ENCODE results near the gene TMC2. TPM values are rescaled to one million over a fixed set of nuclear protein-coding genes. Genes with fewer than 3 reads are reported as not detected.

TMC2 gene
- total and polyA plus RNA-seq, 7 experiments from 2014 or later = 0.15 TPM; not detected in 6

- Mint-ChIP-seq H3K4me3 (no peak overlapping the region), H3K27me3 (peaks cover 28 to 64% (median 45%) of the 10 kb centered on the region in 5 donors), H3K9me3 (no peaks in the 10 kb centered on the region), H3K4me1 (no peaks in the 10 kb centered on the region), H3K36me3 (no peaks in the 10 kb centered on the region), H3K27ac (no peak overlapping the region)
- H3K4me1 ChIP-seq (ENCODE audit: control insufficient read depth in 2 of 2, insufficient read depth in 2 of 2, low read length in 2 of 2) = no peaks in the 10 kb centered on the region
- DNase-seq (no peak), ATAC-seq (no peak)
- H3K27me3 ChIP-seq (ENCODE audit: control insufficient read depth in 2 of 2, insufficient read depth in 2 of 2, low read length in 2 of 2) = no peaks in the 10 kb centered on the region
- intact Hi-C loops (cut with micrococcal nuclease) = no loop called here
- POLR2A ChIA-PET = interaction anchor here (0.5 kb wide), 1 partner anchor 63 kb away, joined by 3 read pairs; no protein-coding TSS in a partner anchor
- H3K36me3 ChIP-seq (ENCODE audit: control insufficient read depth in 2 of 3, insufficient read depth in 3 of 3, low read length in 3 of 3) = no peaks in the 10 kb centered on the region
- H3K27ac ChIP-seq (ENCODE audit: low read depth, low read length) = no peak overlapping the region
- CTCF ChIA-PET = interaction anchor here (0.7 kb wide), 1 partner anchor 678 kb away, joined by 4 read pairs; no protein-coding TSS in a partner anchor
- H3K4me3 ChIP-seq (ENCODE audit: low read length) = no peak overlapping the region
- no peaks in the 10 kb centered on the region for H3K9me3 ChIP-seq (ENCODE audit: control insufficient read depth in 2 of 3, low read length in 3 of 3)
Measured at GRCh38 chr20:2541940-2542339, 5.6 kb downstream of the TMC2 start.

- H3K27ac Mint-ChIP-seq = no peak overlapping the region
- intact Hi-C loops (cut with micrococcal nuclease) = no loop called here
- Histone ChIP-seq H3K36me3 (ENCODE audit: control insufficient read depth in 2 of 3, insufficient read depth in 3 of 3, low read length in 3 of 3) (no peaks in the 10 kb centered on the region), H3K4me1 (ENCODE audit: control insufficient read depth in 2 of 2, insufficient read depth in 2 of 2, low read length in 2 of 2) (no peaks in the 10 kb centered on the region), H3K27ac (ENCODE audit: low read depth, low read length) (no peak overlapping the region), H3K4me3 (ENCODE audit: low read length) (no peak overlapping the region), H3K9me3 (ENCODE audit: control insufficient read depth in 2 of 3, low read length in 3 of 3) (no peaks in the 10 kb centered on the region), H3K27me3 (ENCODE audit: control insufficient read depth in 2 of 2, insufficient read depth in 2 of 2, low read length in 2 of 2) (no peaks in the 10 kb centered on the region)
- CTCF ChIA-PET = no interaction called here
- DNase-seq = no peak
- no peak overlapping the region for H3K4me3 Mint-ChIP-seq
- no peaks in the 10 kb centered on the region for H3K4me1 Mint-ChIP-seq
- H3K9me3 Mint-ChIP-seq = no peaks in the 10 kb centered on the region
- POLR2A ChIA-PET = interaction anchor here (0.5 kb wide), 1 partner anchor 63 kb away, joined by 3 read pairs; no protein-coding TSS in a partner anchor
- no peak for ATAC-seq
- H3K36me3 Mint-ChIP-seq = no peaks in the 10 kb centered on the region
- H3K27me3 Mint-ChIP-seq = peaks cover 24 to 60% (median 45%) of the 10 kb centered on the region in 5 donors
Measured at GRCh38 chr20:2542361-2542760, 6.0 kb downstream of the TMC2 start.

- Histone ChIP-seq H3K4me3 (ENCODE audit: low read length) (no peak overlapping the region), H3K27ac (ENCODE audit: low read depth, low read length) (no peak overlapping the region), H3K36me3 (ENCODE audit: control insufficient read depth in 2 of 3, insufficient read depth in 3 of 3, low read length in 3 of 3) (no peaks in the 10 kb centered on the region), H3K9me3 (ENCODE audit: control insufficient read depth in 2 of 3, low read length in 3 of 3) (no peaks in the 10 kb centered on the region), H3K27me3 (ENCODE audit: control insufficient read depth in 2 of 2, insufficient read depth in 2 of 2, low read length in 2 of 2) (no peaks in the 10 kb centered on the region), H3K4me1 (ENCODE audit: control insufficient read depth in 2 of 2, insufficient read depth in 2 of 2, low read length in 2 of 2) (no peaks in the 10 kb centered on the region)
- ATAC-seq (no peak), DNase-seq (no peak)
- CTCF ChIA-PET = no interaction called here
- Mint-ChIP-seq H3K36me3 (no peaks in the 10 kb centered on the region), H3K27ac (no peak overlapping the region), H3K4me3 (no peak overlapping the region), H3K9me3 (no peaks in the 10 kb centered on the region), H3K4me1 (no peaks in the 10 kb centered on the region), H3K27me3 (peaks cover 9 to 50% (median 40%) of the 10 kb centered on the region in 5 donors)
- intact Hi-C loops (cut with micrococcal nuclease) = no loop called here
- POLR2A ChIA-PET = no interaction called here
Measured at GRCh38 chr20:2544211-2544610, 7.8 kb downstream of the TMC2 start.

- H3K36me3 ChIP-seq (ENCODE audit: control insufficient read depth in 2 of 3, insufficient read depth in 3 of 3, low read length in 3 of 3) = no peaks in the 10 kb centered on the region
- H3K9me3 ChIP-seq (ENCODE audit: control insufficient read depth in 2 of 3, low read length in 3 of 3) = no peaks in the 10 kb centered on the region
- no peak for ATAC-seq
- no peak overlapping the region for H3K27ac Mint-ChIP-seq
- DNase-seq = no peak
- no peaks in the 10 kb centered on the region for H3K27me3 ChIP-seq (ENCODE audit: control insufficient read depth in 2 of 2, insufficient read depth in 2 of 2, low read length in 2 of 2)
- H3K36me3 Mint-ChIP-seq = no peaks in the 10 kb centered on the region
- POLR2A ChIA-PET = no interaction called here
- CTCF ChIA-PET = no interaction called here
- no peak overlapping the region for H3K27ac ChIP-seq (ENCODE audit: low read depth, low read length)
- H3K9me3 Mint-ChIP-seq = no peaks in the 10 kb centered on the region
- no peaks in the 10 kb centered on the region for H3K4me1 Mint-ChIP-seq
- no peaks in the 10 kb centered on the region for H3K4me1 ChIP-seq (ENCODE audit: control insufficient read depth in 2 of 2, insufficient read depth in 2 of 2, low read length in 2 of 2)
- H3K27me3 Mint-ChIP-seq = peaks cover 9 to 53% (median 43%) of the 10 kb centered on the region in 5 donors
- intact Hi-C loops (cut with micrococcal nuclease) = no loop called here
- H3K4me3 ChIP-seq (ENCODE audit: low read length) = no peak overlapping the region
- H3K4me3 Mint-ChIP-seq = no peak overlapping the region
Measured at GRCh38 chr20:2545594-2545993, 9.2 kb downstream of the TMC2 start.

- POLR2A ChIA-PET = interaction anchor here (1.1 kb wide), 1 partner anchor 28 kb away, joined by 3 read pairs; no protein-coding TSS in a partner anchor
Measured at GRCh38 chr20:2557873-2558580, 21.7 kb downstream of the TMC2 start.

GRCh38 chr20:2558581-2559278 is 22.4 kb downstream of the TMC2 start:
- no peak overlapping the region for H3K27ac Mint-ChIP-seq
- Histone ChIP-seq H3K9me3 (ENCODE audit: control insufficient read depth in 2 of 3, low read length in 3 of 3) (no peaks in the 10 kb centered on the region), H3K27me3 (ENCODE audit: control insufficient read depth in 2 of 2, insufficient read depth in 2 of 2, low read length in 2 of 2) (peaks cover 0 to 9% of the 10 kb centered on the region in 2 donors), H3K27ac (ENCODE audit: low read depth, low read length) (no peak overlapping the region), H3K4me3 (ENCODE audit: low read length) (no peak overlapping the region), H3K36me3 (ENCODE audit: control insufficient read depth in 2 of 3, insufficient read depth in 3 of 3, low read length in 3 of 3) (no peaks in the 10 kb centered on the region), H3K4me1 (ENCODE audit: control insufficient read depth in 2 of 2, insufficient read depth in 2 of 2, low read length in 2 of 2) (no peaks in the 10 kb centered on the region)
- no peaks in the 10 kb centered on the region for H3K9me3 Mint-ChIP-seq
- no peak for ATAC-seq
- POLR2A ChIA-PET = interaction anchor here (1.1 kb wide), 1 partner anchor 29 kb away, joined by 3 read pairs; no protein-coding TSS in a partner anchor
- peak overlapping the region in 6 of 10 donors; percentile 28 to 64 (median 46) for H3K4me3 Mint-ChIP-seq
- CTCF ChIA-PET = no interaction called here
- H3K36me3 Mint-ChIP-seq = peaks cover 0 to 4% (median 0%) of the 10 kb centered on the region in 5 donors
- DNase-seq = no peak
- H3K4me1 Mint-ChIP-seq = peaks cover 0 to 9% (median 6%) of the 10 kb centered on the region in 7 donors
- intact Hi-C loops (cut with micrococcal nuclease) = no loop called here
- H3K27me3 Mint-ChIP-seq = peaks cover 48 to 65% (median 62%) of the 10 kb centered on the region in 5 donors

More at GRCh38 chr20:2557873-2558580, 21.7 kb downstream of the TMC2 start:
- DNase-seq = no peak
- H3K9me3 ChIP-seq (ENCODE audit: control insufficient read depth in 2 of 3, low read length in 3 of 3) = no peaks in the 10 kb centered on the region
- peaks cover 0 to 4% (median 0%) of the 10 kb centered on the region in 5 donors for H3K36me3 Mint-ChIP-seq
- intact Hi-C loops (cut with micrococcal nuclease) = no loop called here
- peaks cover 0 to 9% of the 10 kb centered on the region in 2 donors for H3K27me3 ChIP-seq (ENCODE audit: control insufficient read depth in 2 of 2, insufficient read depth in 2 of 2, low read length in 2 of 2)
- no peak overlapping the region for H3K4me3 ChIP-seq (ENCODE audit: low read length)
- H3K27ac Mint-ChIP-seq = no peak overlapping the region
- CTCF ChIA-PET = no interaction called here
- no peaks in the 10 kb centered on the region for H3K9me3 Mint-ChIP-seq
- H3K27ac ChIP-seq (ENCODE audit: low read depth, low read length) = no peak overlapping the region
- H3K4me1 ChIP-seq (ENCODE audit: control insufficient read depth in 2 of 2, insufficient read depth in 2 of 2, low read length in 2 of 2) = no peaks in the 10 kb centered on the region
- H3K4me1 Mint-ChIP-seq = peaks cover 0 to 9% (median 6%) of the 10 kb centered on the region in 7 donors
- H3K27me3 Mint-ChIP-seq = peaks cover 46 to 69% (median 62%) of the 10 kb centered on the region in 5 donors
- ATAC-seq = no peak
- H3K36me3 ChIP-seq (ENCODE audit: control insufficient read depth in 2 of 3, insufficient read depth in 3 of 3, low read length in 3 of 3) = no peaks in the 10 kb centered on the region
- H3K4me3 Mint-ChIP-seq = peak overlapping the region in 7 of 10 donors; percentile 28 to 64 (median 51)

Data from naive thymus-derived CD4-positive, alpha-beta T cell (primary cell).